SJCRH30 (cell line): ENCODE measurements around the gene PRRT2. TPM values are rescaled to one million over a fixed set of nuclear protein-coding genes. Genes with fewer than 3 reads are reported as not detected.
"Not testable (repeated sequence)": the region's sequence is repeated elsewhere in the genome, so short reads cannot be mapped to it uniquely, and the experiment has no call there.

ENCODE experiments used
- DNase-seq, 2 experiments: peaks; one replicate each; pipeline ENCODE4 v3.0.0-alpha.2; 2015 to 2020
- H3K27ac ChIP-seq: fragments of 250-450 bp; sonication (Bioruptor Pico); 2 replicates; pipeline ENCODE4 v1.5.1; 2020; ENCODE audit warnings: mild to moderate bottlenecking, moderate library complexity
- H3K27me3 ChIP-seq: fragments of 250-450 bp; sonication (Bioruptor Pico); 2 replicates; pipeline ENCODE4 v1.5.1; 2020; ENCODE audit warnings: mild to moderate bottlenecking, moderate library complexity
- H3K36me3 ChIP-seq: fragments of 250-450 bp; sonication (Bioruptor Pico); 2 replicates; pipeline ENCODE4 v1.5.1; 2020; ENCODE audit warnings: mild to moderate bottlenecking, moderate library complexity
- H3K4me1 ChIP-seq: fragments of 250-450 bp; sonication (Bioruptor Pico); 2 replicates; pipeline ENCODE4 v1.5.1; 2020; ENCODE audit warnings: mild to moderate bottlenecking, moderate library complexity
- H3K4me3 ChIP-seq: fragments of 250-450 bp; sonication (Bioruptor Pico); 2 replicates; pipeline ENCODE4 v1.5.1; 2020; ENCODE audit warnings: mild to moderate bottlenecking, moderate library complexity
- H3K9me3 ChIP-seq: fragments of 250-450 bp; sonication (Bioruptor Pico); replicated peaks from 2 replicates; pipeline ENCODE4 v1.5.1; 2020; ENCODE audit warnings: mild to moderate bottlenecking, moderate library complexity
- total RNA-seq: library from RNA; depleted of rRNA; stranded (reverse); fragments of >200 nt; shearing (Covaris generic); gene quantifications from 2 replicates; pipeline ENCODE4 v1.2.3, GENCODE V29; 2014

PRRT2 gene
- total RNA-seq, 1 experiment from 2014 or later = 1.5 TPM

DNA sequence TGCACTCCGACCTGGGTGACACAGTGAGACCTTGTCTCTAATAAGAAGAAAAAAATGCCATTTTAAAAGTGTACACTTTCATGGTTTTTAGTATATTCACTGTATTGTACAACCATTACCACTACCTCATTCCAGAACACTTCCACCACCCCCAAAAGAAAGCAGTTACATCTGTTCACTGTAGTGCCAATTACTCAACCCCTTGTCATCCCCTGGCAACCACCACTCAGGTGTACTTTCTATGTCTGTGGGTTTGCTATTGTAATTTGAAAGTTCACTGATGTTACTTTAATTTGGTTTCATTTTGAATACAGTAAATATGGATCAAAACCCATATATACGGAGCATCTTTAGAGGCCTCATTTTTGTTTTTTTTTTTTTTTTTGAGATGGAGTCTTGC is 27.8 kb upstream of the PRRT2 start:
- no peaks in the 10 kb centered on the region for H3K27me3 ChIP-seq
- H3K36me3 ChIP-seq = no peaks in the 10 kb centered on the region
- DNase-seq = no peak
- no peak overlapping the region for H3K27ac ChIP-seq
- H3K4me1 ChIP-seq = peaks cover 8% of the 10 kb centered on the region; the same call in 1 of the 2 replicates
- H3K4me3 ChIP-seq = no peak overlapping the region
- no peaks in the 10 kb centered on the region for H3K9me3 ChIP-seq

DNA sequence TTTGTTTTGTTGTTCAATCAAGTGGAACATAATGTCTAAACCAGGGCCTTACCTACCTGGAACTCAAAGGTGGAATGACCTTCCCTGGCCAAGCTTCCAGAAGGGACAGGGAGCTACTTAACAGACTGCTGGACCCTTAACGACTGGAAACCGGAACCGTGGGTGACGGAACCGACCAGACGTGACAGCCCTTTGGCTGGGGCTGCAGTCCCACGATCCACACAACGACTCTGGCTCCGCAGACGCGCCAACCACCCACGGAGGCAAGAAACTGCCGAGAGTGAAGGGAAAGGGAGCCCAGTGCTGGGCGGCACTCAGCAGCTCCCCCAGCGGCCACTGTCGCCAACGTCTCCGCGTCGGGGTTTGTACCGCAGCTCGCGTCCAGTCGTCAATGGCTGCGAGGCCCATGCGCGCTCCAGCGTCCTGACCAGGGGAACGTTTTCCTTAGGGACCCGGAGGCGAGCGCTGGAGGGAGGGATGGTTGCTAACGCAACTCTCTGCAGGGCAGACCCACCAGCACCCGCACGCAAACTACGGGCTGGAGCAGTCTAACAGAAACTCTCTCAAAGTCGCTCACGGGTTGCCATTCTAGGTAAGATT is 27.0 kb upstream of the PRRT2 start:
- Histone ChIP-seq H3K27me3 (no peaks in the 10 kb centered on the region), H3K36me3 (no peaks in the 10 kb centered on the region), H3K4me1 (no peaks in the 10 kb centered on the region), H3K4me3 (no peak overlapping the region), H3K27ac (no peak overlapping the region), H3K9me3 (no peaks in the 10 kb centered on the region)
- DNase-seq = no peak

DNA sequence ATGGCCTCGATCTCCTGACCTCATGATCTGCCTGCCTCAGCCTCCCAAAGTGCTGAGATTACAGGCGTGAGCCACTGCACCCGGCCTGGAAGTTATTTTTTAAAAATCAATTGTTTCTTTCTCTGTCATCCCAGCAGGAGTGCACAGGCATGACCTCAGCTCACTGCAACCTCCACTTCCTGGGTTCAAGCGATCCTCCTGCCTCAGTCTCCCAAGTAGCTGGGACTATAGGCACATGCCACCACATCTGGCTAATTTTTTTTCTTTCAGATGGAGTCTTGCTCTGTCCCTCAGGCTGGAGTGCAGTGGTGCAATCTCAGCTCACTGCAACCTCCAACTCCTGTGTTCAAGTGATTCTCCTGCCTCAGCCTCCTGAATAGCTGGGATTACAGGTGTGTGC is 24.8 kb upstream of the PRRT2 start:
- H3K4me1 ChIP-seq, H3K36me3 ChIP-seq, H3K27me3 ChIP-seq, H3K27ac ChIP-seq, DNase-seq, H3K9me3 ChIP-seq, H3K4me3 ChIP-seq: not testable (repeated sequence)

DNA sequence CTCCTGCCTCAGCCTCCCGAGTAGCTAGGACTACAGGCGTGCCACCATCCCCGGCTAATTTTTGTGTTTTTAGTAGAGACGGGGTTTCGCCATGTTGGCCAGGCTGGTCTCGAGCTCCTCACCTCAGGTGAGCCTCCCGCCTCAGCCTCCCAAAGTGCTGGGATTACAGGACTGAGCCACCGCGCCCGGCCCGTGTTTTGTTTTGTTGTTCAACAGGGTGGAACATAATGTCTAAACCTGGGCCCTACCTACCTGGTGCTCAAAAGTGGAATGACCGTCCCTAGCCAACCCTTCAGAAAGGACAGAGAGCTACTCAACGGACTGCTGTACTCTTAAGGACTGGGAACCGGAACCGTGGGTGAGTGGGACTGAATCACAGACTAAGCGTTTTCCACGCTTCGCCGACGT is 22.2 kb upstream of the PRRT2 start:
- peak overlapping the region; percentile 84 for H3K27ac ChIP-seq
- H3K4me3 ChIP-seq = peak overlapping the region; percentile 84
- H3K27me3 ChIP-seq = no peaks in the 10 kb centered on the region
- peaks cover 14% of the 10 kb centered on the region; the same call in 1 of the 2 replicates for H3K36me3 ChIP-seq
- no peaks in the 10 kb centered on the region for H3K4me1 ChIP-seq
- no peak for DNase-seq
- H3K9me3 ChIP-seq = no peaks in the 10 kb centered on the region

DNA sequence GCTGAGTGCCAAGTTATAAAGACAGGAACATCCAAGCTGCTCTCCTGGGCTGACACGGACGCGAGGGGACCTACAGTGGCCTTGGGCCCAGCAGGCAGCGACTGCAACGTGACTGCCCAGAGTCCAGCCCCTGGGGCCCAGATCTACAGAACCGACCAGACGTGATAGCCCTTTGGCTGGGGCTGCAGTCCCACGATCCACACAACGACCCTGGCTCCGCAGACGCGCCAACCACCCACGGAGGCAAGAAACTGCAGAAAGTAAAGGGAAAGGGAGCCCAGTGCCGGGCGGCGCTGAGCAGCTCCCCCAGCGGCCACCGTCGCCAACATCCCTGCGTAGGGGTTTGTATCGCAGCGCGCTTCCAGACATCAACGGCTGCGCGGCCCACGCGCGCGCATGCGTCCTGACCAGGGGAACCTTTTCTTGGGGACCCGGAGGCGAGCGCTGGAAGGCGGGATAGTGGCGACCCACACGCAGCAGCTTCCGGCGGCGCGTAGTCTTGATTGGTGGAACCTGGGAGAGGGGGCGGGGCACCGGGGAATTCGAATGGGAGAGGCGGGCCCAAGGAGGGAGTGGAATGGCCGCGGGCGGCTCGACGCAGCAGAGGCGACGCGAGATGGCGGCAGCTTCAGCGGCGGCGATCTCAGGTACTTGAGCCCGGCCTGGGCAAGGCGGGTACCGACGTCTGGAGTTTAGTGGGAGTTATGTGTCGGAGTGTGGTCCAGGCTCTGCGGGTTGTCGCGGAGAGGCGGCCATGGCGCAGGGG is 21.6 kb upstream of the PRRT2 start, which contains the start of gene KIF22:
TSS of gene KIF22 (plus strand) at position 569 of the 766 bp plus-strand sequence. CDS start at position 578, 9 bp downstream.
- H3K27me3 ChIP-seq = no peaks in the 10 kb centered on the region
- H3K4me1 ChIP-seq = no peaks in the 10 kb centered on the region
- H3K27ac ChIP-seq = peak within 1 kb of the TSS; percentile 84
- peak; percentile 98 to 99 for DNase-seq
- H3K9me3 ChIP-seq = no peaks in the 10 kb centered on the region
- peaks cover 19% of the 10 kb centered on the region; the same call in 1 of the 2 replicates for H3K36me3 ChIP-seq
- H3K4me3 ChIP-seq = peak within 1 kb of the TSS; percentile 84

DNA sequence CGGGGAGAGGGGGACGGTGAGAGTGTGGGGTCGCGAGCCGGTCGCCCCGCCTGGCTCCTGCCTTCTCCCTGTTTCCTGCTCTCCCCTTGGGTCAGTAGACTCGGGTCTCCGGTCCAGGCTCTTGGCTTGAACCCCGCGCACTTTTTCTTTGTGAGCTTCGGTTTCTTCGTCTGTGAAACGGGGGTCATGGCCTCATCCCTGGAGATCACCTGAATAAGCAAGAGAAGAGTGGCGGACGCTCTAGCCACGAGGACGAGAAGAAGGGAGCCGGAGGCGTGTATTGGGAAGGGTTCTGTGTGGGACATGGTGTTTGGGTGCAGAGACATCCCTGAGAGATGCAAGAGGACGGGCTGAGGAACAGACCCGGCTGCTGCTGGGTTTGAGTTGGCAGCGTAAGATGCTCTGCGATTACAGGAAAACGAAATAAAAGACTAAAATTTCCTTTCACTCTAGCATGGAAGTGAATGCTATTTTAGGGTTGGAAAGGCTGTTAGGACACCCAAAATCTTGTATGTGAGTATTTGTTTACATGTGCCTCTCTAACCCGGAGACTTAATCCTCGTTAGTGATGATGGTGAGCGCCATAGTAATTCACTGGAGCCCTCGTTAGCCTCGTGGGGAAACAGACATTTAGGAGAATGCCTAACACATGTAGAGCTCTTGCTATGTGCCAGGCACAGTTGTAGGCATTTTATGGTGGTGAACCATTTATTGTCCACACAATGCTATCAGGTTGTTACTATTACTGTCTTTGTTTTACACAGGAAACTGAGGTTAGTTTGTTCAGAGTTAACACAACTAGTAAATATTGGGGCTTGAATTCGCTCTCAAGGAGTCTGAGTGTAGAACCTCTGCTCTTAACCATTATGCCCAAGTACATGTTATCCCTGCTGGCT is 20.8 kb upstream of the PRRT2 start:
- Histone ChIP-seq H3K27ac (peak overlapping the region; percentile 84), H3K36me3 (peaks cover 23% of the 10 kb centered on the region; the same call in 1 of the 2 replicates), H3K9me3 (no peaks in the 10 kb centered on the region), H3K4me1 (no peaks in the 10 kb centered on the region), H3K4me3 (peak overlapping the region; percentile 84), H3K27me3 (no peaks in the 10 kb centered on the region)
- no peak for DNase-seq

DNA sequence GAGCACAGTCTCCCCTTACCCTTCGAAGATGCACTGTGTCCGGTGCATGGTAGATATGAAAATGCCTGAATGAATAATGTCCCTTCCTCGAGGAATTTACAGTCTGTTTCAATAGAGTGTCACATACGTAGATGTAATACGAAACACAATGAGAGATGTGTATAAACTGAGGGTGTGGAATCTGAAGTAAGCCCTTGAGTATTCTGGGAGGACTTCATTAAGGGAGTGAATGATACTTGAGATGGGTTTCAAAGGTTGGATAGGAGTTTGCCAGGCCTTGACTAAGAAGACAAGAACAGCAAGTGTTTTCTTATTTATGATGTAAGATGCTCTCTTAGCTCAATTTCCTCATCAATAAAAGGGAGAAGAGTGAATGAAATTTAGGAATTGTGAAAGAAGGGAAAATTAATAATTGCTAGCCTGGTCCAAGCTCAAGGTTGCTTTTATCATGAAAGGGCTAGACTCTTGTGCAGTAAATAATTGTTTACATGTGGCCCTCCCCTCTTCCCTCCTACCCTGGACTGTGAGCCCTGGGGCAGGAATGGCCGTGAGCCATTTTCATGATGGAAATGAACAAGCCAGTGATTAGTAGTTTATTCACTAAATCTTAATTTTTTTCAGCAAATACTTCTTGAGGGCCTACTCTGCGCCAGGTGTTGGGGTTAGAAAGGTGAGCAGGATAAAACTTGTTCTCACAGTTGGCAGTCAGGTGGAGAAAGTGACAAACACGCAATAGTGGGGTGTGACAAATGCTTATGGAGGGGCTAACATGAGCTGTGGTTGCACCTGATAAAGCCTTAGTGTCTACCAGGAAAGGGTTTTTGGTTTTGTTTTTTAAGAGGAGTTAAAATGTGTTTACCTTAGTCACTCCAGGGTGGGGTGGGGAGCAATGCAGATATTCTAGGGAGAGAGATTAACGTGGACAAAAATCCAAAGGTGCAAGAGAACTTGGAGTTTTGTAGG is 19.9 kb upstream of the PRRT2 start:
- Histone ChIP-seq H3K4me3 (peak overlapping the region; percentile 84), H3K27ac (no peak overlapping the region), H3K27me3 (no peaks in the 10 kb centered on the region), H3K36me3 (peaks cover 27% of the 10 kb centered on the region), H3K9me3 (no peaks in the 10 kb centered on the region), H3K4me1 (no peaks in the 10 kb centered on the region)
- no peak for DNase-seq

DNA sequence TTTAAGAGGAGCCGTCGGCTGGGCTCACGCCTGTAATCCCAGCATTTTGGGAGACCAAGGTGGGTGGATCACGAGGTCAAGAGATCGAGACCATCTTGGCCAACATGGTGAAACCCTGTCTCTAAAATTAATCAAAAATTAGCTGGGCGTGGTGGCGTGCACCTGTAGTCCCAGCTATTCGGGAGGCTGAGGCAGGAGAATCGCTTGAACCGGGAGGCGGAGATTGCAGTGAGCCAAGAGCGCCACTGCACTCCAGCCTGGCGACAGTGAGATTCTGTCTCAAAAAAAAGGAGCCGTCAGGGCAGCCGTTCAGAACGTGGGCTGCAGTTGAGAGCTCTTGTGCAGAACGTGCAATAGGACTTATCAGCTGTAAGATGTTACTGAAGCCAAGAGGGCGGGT is 18.8 kb upstream of the PRRT2 start:
- not testable (repeated sequence) for H3K27ac ChIP-seq, H3K4me3 ChIP-seq, H3K4me1 ChIP-seq, H3K27me3 ChIP-seq, H3K9me3 ChIP-seq, DNase-seq
- H3K36me3 ChIP-seq = peaks cover 36% of the 10 kb centered on the region

DNA sequence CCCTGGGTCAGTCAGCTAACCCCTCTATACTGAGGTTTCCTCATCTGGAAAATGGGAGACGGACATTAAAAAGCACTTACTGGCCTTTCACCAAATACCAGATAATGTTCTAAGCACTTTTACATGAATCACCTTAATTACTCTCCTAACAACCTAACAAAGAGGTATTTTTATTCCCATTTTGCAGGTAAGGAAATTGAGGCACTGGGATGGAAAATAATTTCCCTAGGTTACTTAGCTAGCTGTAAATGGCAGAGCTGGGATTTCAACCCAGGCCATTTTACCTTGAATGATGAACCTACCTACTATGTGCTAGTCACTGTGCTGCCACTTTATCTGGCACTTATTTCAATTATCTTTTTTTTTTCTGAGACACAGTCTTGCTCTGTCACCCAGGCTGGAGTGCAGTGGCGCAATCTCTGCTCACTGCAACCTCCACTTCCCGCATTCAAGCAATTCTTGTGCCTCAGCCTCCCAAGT is 17.7 kb upstream of the PRRT2 start:
- no peaks in the 10 kb centered on the region for H3K9me3 ChIP-seq
- H3K27ac ChIP-seq = no peak overlapping the region
- no peaks in the 10 kb centered on the region for H3K4me1 ChIP-seq
- H3K4me3 ChIP-seq = no peak overlapping the region
- no peaks in the 10 kb centered on the region for H3K27me3 ChIP-seq
- no peak for DNase-seq
- H3K36me3 ChIP-seq = peaks cover 47% of the 10 kb centered on the region

DNA sequence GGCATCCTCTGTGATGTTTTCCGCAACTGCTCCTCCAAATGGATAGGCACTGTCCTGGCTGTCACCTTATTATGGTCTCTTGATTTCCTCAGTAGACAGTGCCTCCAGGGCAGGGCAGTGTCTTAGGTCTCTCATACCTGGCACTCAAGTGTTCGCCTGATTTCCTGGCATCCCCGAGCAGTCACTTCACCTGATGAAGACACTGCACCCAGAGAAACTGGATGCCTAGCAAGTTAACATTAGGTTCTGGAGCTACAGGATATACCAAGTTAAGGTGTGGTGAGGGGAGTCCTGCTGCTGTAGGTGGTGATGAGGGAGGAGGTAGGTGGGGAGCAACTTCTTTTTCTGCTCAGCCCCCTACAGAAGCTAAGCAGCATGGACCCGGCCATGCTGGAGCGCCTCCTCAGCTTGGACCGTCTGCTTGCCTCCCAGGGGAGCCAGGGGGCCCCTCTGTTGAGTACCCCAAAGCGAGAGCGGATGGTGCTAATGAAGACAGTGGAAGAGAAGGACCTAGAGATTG is 9.5 kb upstream of the PRRT2 start:
- no peak overlapping the region for H3K27ac ChIP-seq
- no peak for DNase-seq
- H3K36me3 ChIP-seq = peaks cover 66% of the 10 kb centered on the region

DNA sequence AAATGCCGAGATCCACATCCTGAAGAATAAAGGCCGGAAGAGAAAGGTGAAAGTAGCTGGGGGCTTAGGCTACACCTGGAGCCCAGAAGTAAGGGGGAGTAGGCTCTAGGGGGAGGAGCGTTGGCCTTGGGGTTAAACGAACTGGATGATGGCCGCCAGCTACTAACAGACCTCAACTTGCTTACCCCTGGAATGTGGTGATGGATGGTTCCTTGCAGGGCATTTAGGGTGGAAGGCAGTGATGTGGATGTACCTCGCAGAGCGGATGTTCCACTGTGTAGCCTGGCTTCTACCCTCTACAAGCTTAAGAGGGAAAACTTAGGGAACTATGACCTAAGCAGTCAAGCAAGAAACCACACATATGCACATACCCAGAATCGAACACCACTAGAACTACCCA is 8.0 kb upstream of the PRRT2 start:
- Histone ChIP-seq H3K4me3 (no peak overlapping the region), H3K36me3 (peaks cover 61% of the 10 kb centered on the region), H3K27me3 (no peaks in the 10 kb centered on the region), H3K9me3 (no peaks in the 10 kb centered on the region), H3K27ac (no peak overlapping the region), H3K4me1 (peaks cover 22% of the 10 kb centered on the region; the same call in 1 of the 2 replicates)
- no peak for DNase-seq

More for the DNA sequence above, 9.5 kb upstream of the PRRT2 start:
- Histone ChIP-seq H3K4me3 (no peak overlapping the region), H3K9me3 (no peaks in the 10 kb centered on the region), H3K4me1 (peaks cover 20% of the 10 kb centered on the region; the same call in 1 of the 2 replicates), H3K27me3 (no peaks in the 10 kb centered on the region)

DNA sequence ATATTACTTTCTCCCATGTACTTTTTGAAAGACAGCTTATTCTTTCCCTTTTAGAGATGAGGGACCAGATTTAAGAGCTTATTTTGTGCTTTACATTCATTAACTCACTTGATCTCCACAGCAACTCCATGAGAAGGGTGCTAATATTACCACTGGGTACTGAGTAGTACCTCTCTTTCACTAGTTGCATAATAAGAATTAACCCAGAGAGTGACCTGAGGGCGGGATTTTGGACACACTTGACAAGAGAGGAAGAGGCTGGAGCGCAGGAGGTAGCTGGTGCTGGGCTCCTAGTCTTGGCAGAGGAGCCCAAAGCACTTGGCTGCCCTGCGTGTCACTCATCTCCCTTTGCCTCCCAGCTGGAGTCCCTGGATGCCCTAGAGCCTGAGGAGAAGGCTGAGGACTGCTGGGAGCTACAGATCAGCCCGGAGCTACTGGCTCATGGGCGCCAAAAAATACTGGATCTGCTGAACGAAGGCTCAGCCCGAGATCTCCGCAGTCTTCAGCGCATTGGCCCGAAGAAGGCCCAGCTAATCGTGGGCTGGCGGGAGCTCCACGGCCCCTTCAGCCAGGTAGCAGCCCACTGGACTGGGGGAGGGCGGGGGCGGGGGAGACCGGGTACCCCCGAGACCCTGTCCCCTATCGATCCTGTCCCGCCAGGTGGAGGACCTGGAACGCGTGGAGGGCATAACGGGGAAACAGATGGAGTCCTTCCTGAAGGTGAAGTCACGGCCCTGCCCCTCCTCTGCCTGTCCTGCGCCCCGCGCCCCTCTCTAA is 7.3 kb upstream of the PRRT2 start:
- Histone ChIP-seq H3K27me3 (no peaks in the 10 kb centered on the region), H3K9me3 (no peaks in the 10 kb centered on the region), H3K4me3 (peak overlapping the region; percentile 61), H3K27ac (peak overlapping the region; percentile 67), H3K36me3 (peaks cover 59% of the 10 kb centered on the region), H3K4me1 (peaks cover 22% of the 10 kb centered on the region; the same call in 1 of the 2 replicates)
- no peak for DNase-seq
